HG03064 (cell line): Measurements from ENCODE around the gene CCNC.

Experiments
- ATAC-seq: cut with Tn5 transposase; IDR thresholded peaks from one replicate; pipeline ENCODE4 v1.9.1; 2021; ENCODE audit warnings: low read depth; ENCODE audit not compliant: unreplicated experiment

Gene CCNC

DNA sequence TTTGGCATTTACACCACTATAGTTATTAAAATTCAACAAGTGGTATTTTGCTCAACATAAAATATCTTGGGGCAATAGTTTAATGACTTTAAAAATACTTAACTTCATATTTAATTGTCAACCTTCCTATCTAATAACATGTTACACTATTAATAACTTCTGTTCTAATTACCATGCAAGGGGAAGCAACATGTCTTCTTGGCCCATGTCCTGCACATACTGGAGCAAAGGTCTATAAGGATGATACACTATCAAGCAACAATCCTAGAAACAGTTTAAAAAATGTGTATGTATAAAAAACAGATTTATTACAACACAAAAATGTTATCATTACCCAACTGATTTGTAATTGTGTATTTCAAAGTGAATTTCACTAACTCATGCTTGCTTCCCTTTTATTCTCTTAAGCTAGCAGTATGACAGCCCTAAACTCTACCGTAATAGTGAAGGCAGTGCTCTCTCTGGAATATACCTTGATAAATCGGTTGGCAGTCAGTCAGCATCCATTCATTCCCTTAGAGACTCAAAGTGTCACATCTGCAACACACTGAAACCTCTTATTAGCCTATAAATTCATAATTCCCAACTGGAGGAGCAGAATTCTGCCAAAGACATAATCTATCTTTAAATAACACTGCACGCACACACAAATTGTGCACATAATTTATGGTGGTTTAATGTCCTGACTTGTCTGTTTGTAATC is 18.3 kb downstream of the CCNC start:
- ATAC-seq: no peak

- ATAC-seq: no peak
Measured at GRCh38 chr6:99548706-99549105, 19.8 kb downstream of the CCNC start.

DNA sequence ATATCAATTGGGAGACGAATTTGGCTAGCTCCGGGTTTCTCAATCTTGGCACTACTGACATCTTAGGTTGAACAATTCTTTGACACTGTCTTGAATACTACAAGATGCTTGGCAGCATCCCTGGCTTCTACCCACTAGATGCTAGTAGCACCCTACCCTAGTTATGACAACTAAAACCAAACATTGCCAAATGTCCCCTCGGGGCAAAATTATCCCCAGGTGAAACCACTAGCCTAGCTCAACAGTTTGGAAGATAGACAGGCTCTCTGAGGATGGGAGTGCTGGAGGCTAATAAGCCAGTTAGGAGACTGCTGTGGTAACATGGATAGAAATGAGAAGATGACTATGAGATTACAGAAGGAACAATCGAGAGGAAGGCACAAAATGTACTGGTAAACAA is 20.9 kb downstream of the CCNC start:
- ATAC-seq: no peak

DNA sequence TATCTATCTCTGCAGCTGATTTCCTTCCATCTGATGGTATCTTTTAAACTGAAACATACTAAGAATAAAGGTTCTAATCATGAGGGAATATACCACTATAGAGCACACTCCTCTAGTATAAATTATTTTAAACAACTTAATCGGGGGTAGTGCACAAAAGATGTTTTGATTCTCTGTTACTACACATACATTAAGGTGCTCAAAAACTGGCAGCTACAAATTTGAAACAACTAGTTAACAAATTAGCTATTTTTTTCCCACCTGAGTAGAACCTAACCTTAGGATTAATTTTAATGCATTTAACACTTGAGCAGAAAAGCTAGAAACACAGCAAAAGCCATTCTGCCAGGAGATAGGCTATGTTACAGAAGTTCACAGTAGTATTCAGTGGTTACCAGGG is 23.0 kb downstream of the CCNC start:
- ATAC-seq: no peak

DNA sequence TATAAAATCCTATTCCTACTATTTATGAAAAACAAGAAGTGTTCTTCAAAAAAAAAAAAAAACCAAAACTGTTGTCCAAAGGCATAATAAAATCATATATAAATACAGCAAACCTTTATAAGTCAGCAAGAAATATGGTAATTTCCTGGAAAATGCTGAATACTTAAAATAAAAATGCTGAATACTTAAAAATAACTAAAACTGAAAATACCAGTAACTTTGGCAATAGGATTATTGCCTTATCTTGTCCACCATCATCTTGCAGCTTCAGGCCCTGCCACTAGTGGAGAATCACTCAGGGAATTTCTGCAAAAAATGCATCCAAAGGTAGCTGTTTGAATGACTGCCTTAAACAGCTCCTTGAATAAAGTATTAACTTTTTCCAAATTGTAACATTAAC is 24.5 kb downstream of the CCNC start:
- no peak for ATAC-seq

DNA sequence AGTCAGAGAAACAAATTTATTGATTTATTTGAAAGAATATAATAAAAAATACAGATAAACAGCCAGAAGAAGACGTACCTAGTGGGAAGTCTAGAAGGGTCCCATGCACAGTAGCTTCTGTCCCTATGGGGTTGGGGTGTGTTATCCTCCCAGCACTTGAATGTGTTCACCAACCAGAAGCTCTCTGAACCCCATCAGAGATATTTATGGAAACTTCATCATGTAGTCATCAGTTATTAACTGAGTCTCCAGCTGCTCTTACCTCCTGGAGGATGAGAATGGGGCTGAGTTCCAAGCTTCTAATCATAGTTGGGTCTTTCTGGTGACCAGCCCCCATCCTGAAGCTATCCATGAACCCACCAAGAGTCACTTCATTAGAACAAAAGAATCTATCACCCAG is 37.8 kb downstream of the CCNC start:
- ATAC-seq: no peak

DNA sequence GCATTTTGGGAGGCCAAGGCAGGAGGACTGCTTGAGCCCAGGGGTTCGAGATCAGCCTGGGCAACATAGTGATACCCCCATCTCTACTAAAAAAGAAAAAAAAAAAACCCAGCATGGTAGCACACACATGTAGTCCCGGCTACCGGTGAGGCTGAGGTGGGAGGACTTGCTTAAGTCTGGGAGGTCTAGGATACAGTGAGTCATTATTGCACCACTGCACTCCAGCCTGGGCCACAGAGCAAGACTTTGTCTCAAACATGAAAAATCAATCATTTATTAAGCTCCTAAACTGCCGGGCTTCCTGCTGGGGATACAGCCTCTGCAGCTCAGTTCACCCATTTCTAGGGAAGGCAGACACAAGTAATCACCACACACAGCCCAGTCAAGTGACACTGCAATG is 45.9 kb downstream of the CCNC start:
- no peak for ATAC-seq

- ATAC-seq: peak; percentile 18
Measured at GRCh38 chr6:99521633-99522151, 46.8 kb downstream of the CCNC start.

DNA sequence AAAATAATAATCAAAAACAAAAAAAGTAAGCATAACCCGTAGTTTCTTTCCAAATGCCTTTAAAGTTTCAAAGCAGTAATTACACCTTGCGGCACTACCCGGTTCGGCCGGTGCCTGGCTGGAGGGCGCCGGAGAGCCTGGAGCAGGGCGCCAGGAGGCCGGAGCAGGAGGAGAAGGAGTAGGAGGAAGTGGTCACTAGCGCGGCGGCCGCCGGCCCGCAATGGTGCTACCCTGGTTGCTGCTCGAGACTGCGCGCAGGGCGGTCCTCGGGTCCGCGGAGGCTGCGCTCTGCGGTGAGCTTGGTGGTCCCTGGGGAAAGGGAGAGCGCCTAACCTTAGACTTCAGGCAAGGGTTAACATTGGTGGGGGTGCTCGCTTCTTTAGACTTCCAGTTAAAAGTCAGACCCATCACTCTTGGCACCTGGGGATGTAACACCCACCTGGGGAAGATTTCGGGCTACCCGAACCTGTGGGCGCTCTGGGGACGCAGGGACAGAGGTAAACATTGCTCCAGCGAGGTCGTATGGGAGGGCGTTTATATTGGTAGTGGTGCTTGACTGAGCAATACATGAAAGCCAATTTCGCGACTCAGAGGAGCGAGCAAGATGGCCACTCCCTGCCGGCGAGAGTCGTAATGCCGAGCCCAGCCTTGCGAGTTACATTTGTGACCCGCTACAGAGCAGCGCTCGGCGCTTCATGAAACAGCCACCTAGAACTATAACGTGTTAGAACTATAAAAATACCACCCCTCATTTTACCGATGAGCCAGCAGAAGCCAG is 47.4 kb downstream of the CCNC start:
- ATAC-seq: peak; percentile 93

GRCh38 chr6:99519446-99519845 is 49.0 kb downstream of the CCNC start:
- ATAC-seq: no peak

DNA sequence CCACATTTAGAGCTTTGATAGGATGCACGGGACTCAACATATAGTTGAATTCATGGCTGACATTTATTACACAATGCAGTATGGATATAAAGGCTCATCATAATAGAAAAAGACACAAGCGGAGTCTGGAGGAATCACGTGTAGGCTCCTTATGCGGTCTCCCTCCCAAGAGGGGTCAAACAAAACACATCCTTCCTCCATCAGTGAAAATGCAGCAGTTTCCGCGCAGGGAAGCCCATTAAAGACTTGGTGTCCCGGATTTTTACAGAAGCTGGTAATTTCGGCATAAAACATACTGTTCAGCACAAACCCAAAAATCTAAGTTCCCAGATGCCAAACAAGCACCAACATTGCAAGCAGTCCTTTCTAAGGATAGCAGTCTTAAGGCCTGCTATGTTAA is 54.4 kb downstream of the CCNC start:
- ATAC-seq: no peak

GRCh38 chr6:99512033-99512432 is 56.4 kb downstream of the CCNC start:
- ATAC-seq: no peak

DNA sequence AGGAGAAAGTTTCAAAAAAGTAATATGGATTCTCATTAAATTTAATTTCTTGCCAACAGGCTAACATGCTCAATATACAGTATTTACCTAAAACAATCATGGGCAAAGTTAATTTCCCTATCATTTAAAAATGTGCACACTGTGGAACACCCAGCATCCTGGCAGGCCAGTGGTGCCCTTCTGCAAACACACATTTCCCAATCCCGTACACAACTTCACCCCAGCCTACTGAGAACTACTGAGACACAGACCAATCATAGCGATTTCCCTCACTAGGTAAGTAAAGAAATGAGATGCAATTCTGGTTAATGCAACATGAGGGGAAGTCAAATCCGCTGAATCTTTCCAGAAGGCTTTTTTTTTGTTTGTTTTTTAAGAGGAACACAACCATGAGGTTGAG is 60.8 kb downstream of the CCNC start:
- ATAC-seq: no peak

GRCh38 chr6:99501762-99502161 is 66.7 kb downstream of the CCNC start:
- ATAC-seq: no peak

GRCh38 chr6:99498421-99498820 is 70.0 kb downstream of the CCNC start:
- ATAC-seq: no peak

- ATAC-seq: no peak
Measured at GRCh38 chr6:99495466-99495865, 73.0 kb downstream of the CCNC start.
